ENCODE data around the gene ARL15.

- no peak for TF ChIP-seq CTCF (IDR thresholded peaks at IDR 0.05)
- no peak for TF ChIP-seq POLR2AphosphoS5 (IDR thresholded peaks at IDR 0.05)
- no peak for TF ChIP-seq POLR2A (IDR thresholded peaks at IDR 0.05)
- no peak for TF ChIP-seq EP300 (IDR thresholded peaks at IDR 0.05)
Observed at GRCh38 chr5:53942724-53943123, 367.6 kb downstream of the ARL15 start.
